ENCODE data around the gene MYOF. TPM values are rescaled to one million over a fixed set of nuclear protein-coding genes. Genes with fewer than 3 reads are reported as not detected.
"Not testable (repeated sequence)": the region's sequence is repeated elsewhere in the genome, so short reads cannot be mapped to it uniquely, and the experiment has no call there.

The MYOF gene
- total RNA-seq, 1 donor from 2014 or later = 32.5 TPM

DNA sequence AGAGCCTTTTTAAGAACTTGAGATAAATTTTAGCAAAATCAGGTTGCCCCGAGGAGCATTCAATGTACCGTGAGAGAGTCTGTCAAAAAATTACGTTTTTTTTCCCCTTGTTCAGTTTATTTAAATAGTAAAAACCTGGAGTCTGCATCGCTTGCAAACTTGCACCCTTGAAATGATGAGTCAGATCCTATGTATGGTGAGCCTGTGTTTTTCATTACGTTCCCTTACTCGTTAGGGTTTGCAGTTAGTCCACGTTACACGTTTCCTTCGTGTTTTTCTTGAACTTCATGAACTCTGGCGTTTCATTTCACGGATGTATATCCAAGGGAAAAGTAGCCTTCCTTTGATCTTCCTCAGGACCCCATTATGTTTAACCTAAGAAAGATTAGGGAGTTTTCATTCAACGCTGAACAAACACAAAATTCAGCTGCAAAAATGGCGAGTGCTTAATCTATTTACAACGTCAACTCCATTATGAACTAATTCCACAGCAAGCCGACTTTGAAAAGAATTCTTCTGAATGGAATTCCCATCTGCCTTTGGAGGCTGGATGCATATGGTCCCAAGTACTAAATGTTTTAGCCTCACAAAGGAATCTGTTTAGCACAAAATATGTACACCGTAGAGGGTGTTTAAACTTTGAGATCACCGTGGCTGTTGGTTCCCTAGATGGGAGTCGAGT lies 182.4 kb downstream of the MYOF start:
- Mint-ChIP-seq H3K4me3 (ENCODE audit: low read depth) (no peak overlapping the region), H3K36me3 (ENCODE audit: low read depth) (no peaks in the 10 kb centered on the region), H3K27me3 (ENCODE audit: low read depth) (no peaks in the 10 kb centered on the region), H3K4me1 (ENCODE audit: low read depth) (no peaks in the 10 kb centered on the region), H3K9me3 (no peaks in the 10 kb centered on the region), H3K27ac (no peak overlapping the region)
- DNase-seq (ENCODE audit: low spot score) = no peak
- intact Hi-C loops (cut with micrococcal nuclease) = no loop called here

DNA sequence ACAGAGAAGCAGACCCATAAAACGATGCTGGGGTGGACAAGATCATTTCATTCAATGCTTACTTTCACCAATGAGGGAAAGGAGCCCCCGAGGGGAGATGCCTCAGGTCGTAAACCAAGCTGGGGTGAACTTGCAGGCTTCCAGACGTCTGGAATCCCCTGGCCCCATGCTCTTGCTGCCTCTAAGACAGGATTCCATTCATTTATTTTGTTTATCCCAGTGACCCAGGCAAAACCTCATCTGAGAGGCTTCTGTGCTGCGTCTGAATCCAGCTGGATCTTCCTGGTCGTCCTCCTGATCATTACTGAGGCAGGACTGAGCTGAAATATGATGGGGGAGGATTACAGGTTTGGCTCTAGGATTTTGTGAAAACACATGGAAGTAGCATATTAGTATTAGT lies 182.9 kb downstream of the MYOF start:
- DNase-seq (ENCODE audit: low spot score) = no peak
- Mint-ChIP-seq H3K9me3 (no peaks in the 10 kb centered on the region), H3K27ac (no peak overlapping the region), H3K27me3 (ENCODE audit: low read depth) (no peaks in the 10 kb centered on the region), H3K4me1 (ENCODE audit: low read depth) (no peaks in the 10 kb centered on the region), H3K36me3 (ENCODE audit: low read depth) (no peaks in the 10 kb centered on the region), H3K4me3 (ENCODE audit: low read depth) (no peak overlapping the region)
- intact Hi-C loops (cut with micrococcal nuclease) = no loop called here

- H3K27ac Mint-ChIP-seq = no peak overlapping the region
- intact Hi-C loops (cut with micrococcal nuclease) = no loop called here
Measured at GRCh38 chr10:93296151-93296550, 186.0 kb downstream of the MYOF start.

DNA sequence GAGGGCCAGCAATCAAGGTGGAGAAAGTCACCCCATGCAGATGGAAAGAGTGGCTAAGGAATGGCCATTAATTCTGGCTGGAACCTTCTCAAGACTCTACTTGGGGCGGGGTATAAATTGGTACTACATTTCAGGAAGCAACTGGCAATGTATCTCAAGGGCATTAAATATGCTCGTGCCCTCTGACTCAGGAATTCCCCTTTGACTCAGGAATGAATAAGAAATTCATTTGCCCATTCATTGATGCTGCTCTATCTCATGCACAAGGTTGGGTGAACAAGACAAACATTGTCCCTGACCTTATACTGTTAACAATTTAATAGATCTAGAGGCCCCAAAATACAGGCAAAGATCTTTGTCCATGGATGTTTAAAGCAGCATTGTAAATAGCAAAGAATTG lies 188.1 kb downstream of the MYOF start:
- H3K27me3 Mint-ChIP-seq (ENCODE audit: low read depth) = no peaks in the 10 kb centered on the region
- H3K36me3 Mint-ChIP-seq (ENCODE audit: low read depth) = no peaks in the 10 kb centered on the region
- H3K4me1 Mint-ChIP-seq (ENCODE audit: low read depth) = no peaks in the 10 kb centered on the region
- H3K9me3 Mint-ChIP-seq = no peaks in the 10 kb centered on the region
- no peak overlapping the region for H3K27ac Mint-ChIP-seq
- DNase-seq (ENCODE audit: low spot score) = no peak
- intact Hi-C loops (cut with micrococcal nuclease) = no loop called here
- no peak overlapping the region for H3K4me3 Mint-ChIP-seq (ENCODE audit: low read depth)

More at GRCh38 chr10:93296151-93296550, 186.0 kb downstream of the MYOF start:
- no peak for DNase-seq (ENCODE audit: low spot score)
- Mint-ChIP-seq H3K4me1 (ENCODE audit: low read depth) (no peaks in the 10 kb centered on the region), H3K4me3 (ENCODE audit: low read depth) (no peak overlapping the region), H3K9me3 (no peaks in the 10 kb centered on the region), H3K36me3 (ENCODE audit: low read depth) (no peaks in the 10 kb centered on the region), H3K27me3 (ENCODE audit: low read depth) (no peaks in the 10 kb centered on the region)

DNA sequence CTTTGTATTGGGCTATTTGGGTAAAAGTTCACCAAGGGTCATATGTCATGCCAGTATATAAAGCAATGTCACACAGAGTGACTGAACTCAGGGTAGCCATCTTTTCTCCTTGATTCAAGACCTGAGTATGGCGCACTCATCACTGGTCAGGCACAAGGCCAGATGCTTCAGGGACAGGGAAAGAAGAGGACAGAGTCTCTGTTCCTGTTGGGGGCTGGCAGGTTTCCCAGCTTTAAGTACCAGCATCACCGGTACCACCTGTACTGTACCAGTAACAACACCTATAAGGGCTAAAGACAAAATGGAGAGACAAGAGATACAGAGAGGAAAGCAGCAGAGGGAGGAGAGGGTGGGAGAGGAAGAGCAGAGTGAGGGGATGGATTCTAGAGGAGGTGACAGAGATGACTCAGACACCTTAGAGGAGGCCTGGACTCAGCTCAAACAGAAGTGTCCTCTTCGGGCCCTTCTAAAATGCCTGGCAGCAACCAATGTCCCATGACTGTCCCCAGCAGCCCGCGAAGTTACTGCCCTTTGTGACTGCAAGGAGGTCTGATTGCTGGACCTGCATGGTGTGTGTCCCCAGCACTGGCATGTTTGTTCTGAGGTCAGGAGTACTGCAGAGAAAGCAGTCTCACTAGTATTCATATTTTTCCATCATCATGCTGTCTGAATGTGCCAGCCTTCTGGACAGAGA lies 191.3 kb downstream of the MYOF start:
- Mint-ChIP-seq H3K36me3 (ENCODE audit: low read depth) (no peaks in the 10 kb centered on the region), H3K27me3 (ENCODE audit: low read depth) (no peaks in the 10 kb centered on the region), H3K4me1 (ENCODE audit: low read depth) (no peaks in the 10 kb centered on the region), H3K4me3 (ENCODE audit: low read depth) (no peak overlapping the region), H3K27ac (no peak overlapping the region), H3K9me3 (no peaks in the 10 kb centered on the region)
- no peak for DNase-seq (ENCODE audit: low spot score)
- intact Hi-C loops (cut with micrococcal nuclease) = no loop called here

- intact Hi-C loops (cut with micrococcal nuclease) = loop anchor here (1.0 to 2.0 kb wide), 2 partner anchors 174 to 208 kb away; no protein-coding TSS in a partner anchor
- Mint-ChIP-seq H3K27me3 (ENCODE audit: low read depth) (no peaks in the 10 kb centered on the region), H3K36me3 (ENCODE audit: low read depth) (no peaks in the 10 kb centered on the region), H3K9me3 (no peaks in the 10 kb centered on the region), H3K4me1 (ENCODE audit: low read depth) (no peaks in the 10 kb centered on the region), H3K27ac (no peak overlapping the region), H3K4me3 (ENCODE audit: low read depth) (no peak overlapping the region)
- peak; percentile 17 for DNase-seq (ENCODE audit: low spot score)
Measured at GRCh38 chr10:93288679-93289634, 193.2 kb downstream of the MYOF start.

DNA sequence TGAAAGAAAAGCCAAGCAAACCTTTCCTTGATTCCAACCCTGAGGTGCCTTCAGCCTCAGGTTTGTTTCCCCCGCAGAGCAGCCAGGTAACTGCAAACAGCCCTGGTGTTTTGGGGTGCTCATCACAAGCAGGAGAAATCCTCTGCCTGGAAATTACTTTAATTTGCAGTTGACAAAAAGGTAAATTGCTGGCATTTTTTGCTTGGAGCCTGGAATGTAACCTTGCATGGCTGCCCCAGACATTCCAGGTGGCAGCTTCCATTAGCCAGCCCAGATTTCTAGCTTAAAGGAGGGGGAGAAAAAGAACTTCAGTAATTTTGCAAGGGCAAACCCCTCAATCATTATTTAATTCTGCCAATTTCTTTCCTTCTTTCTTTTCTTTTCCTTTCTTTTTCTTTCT lies 194.4 kb downstream of the MYOF start:
- Mint-ChIP-seq H3K4me1 (ENCODE audit: low read depth) (no peaks in the 10 kb centered on the region), H3K9me3 (no peaks in the 10 kb centered on the region), H3K27ac (no peak overlapping the region), H3K27me3 (ENCODE audit: low read depth) (peaks cover 4% of the 10 kb centered on the region), H3K4me3 (ENCODE audit: low read depth) (no peak overlapping the region), H3K36me3 (ENCODE audit: low read depth) (no peaks in the 10 kb centered on the region)
- intact Hi-C loops (cut with micrococcal nuclease) = loop anchor here (2.0 kb wide), 1 partner anchor 207 kb away; no protein-coding TSS in a partner anchor
- no peak for DNase-seq (ENCODE audit: low spot score)

GRCh38 chr10:93284246-93284645 lies 197.9 kb downstream of the MYOF start:
- H3K36me3 Mint-ChIP-seq (ENCODE audit: low read depth); H3K9me3 Mint-ChIP-seq; H3K4me3 Mint-ChIP-seq (ENCODE audit: low read depth); DNase-seq (ENCODE audit: low spot score); H3K27ac Mint-ChIP-seq; H3K27me3 Mint-ChIP-seq (ENCODE audit: low read depth); intact Hi-C loops (cut with micrococcal nuclease); H3K4me1 Mint-ChIP-seq (ENCODE audit: low read depth): not testable (repeated sequence)

- Mint-ChIP-seq H3K9me3 (no peaks in the 10 kb centered on the region), H3K27ac (no peak overlapping the region), H3K36me3 (ENCODE audit: low read depth) (no peaks in the 10 kb centered on the region), H3K4me3 (ENCODE audit: low read depth) (no peak overlapping the region), H3K4me1 (ENCODE audit: low read depth) (no peaks in the 10 kb centered on the region), H3K27me3 (ENCODE audit: low read depth) (peaks cover 4% of the 10 kb centered on the region)
- no peak for DNase-seq (ENCODE audit: low spot score)
- intact Hi-C loops (cut with micrococcal nuclease) = no loop called here
Measured at GRCh38 chr10:93281367-93281720, 200.8 kb downstream of the MYOF start.

DNA sequence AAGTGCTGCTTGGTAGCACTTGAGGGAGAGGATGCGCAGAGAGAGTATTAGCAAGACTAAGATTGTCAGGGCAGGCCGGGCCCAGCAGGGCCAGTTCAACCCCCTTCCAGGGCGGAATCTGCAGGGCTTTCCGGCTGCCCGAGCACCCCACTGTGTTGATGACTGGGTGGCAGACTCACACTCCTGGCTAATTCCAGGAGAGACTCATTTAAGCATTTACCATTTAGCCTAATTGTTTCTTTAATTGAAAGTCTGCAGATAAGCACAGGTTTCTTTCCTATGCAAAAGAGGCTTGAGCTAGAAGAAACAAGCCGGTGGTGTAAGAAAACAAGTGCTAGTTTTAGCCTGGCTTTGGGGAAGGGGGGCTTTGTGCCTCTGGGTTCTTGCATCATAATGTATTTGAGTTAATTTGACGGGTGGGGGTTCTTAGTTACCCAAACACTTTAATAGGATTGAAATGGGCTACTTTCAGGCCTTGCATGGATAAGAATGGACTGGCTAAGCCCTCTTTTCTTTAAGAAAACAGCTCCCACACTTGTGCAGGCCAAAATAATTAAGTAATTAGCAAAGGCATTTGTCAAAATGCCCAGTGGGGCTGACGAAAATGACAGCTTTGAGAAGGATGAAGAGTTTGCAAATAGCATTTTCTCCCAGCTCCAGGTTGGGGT lies 201.3 kb downstream of the MYOF start:
- intact Hi-C loops (cut with micrococcal nuclease) = no loop called here

GRCh38 chr10:93280121-93280698 lies 201.9 kb downstream of the MYOF start:
- Mint-ChIP-seq H3K4me1 (ENCODE audit: low read depth) (no peaks in the 10 kb centered on the region), H3K27ac (no peak overlapping the region), H3K27me3 (ENCODE audit: low read depth) (peaks cover 4% of the 10 kb centered on the region), H3K9me3 (no peaks in the 10 kb centered on the region), H3K36me3 (ENCODE audit: low read depth) (no peaks in the 10 kb centered on the region), H3K4me3 (ENCODE audit: low read depth) (no peak overlapping the region)
- no peak for DNase-seq (ENCODE audit: low spot score)
- intact Hi-C loops (cut with micrococcal nuclease) = no loop called here

More for the DNA sequence above, 201.3 kb downstream of the MYOF start:
- H3K27me3 Mint-ChIP-seq (ENCODE audit: low read depth) = peaks cover 4% of the 10 kb centered on the region
- H3K4me1 Mint-ChIP-seq (ENCODE audit: low read depth) = no peaks in the 10 kb centered on the region
- no peak for DNase-seq (ENCODE audit: low spot score)
- H3K4me3 Mint-ChIP-seq (ENCODE audit: low read depth) = no peak overlapping the region
- no peak overlapping the region for H3K27ac Mint-ChIP-seq
- no peaks in the 10 kb centered on the region for H3K36me3 Mint-ChIP-seq (ENCODE audit: low read depth)
- no peaks in the 10 kb centered on the region for H3K9me3 Mint-ChIP-seq

- no peak for DNase-seq (ENCODE audit: low spot score)
- Mint-ChIP-seq H3K4me1 (ENCODE audit: low read depth) (no peaks in the 10 kb centered on the region), H3K4me3 (ENCODE audit: low read depth) (no peak overlapping the region), H3K9me3 (no peaks in the 10 kb centered on the region), H3K36me3 (ENCODE audit: low read depth) (no peaks in the 10 kb centered on the region), H3K27ac (no peak overlapping the region), H3K27me3 (ENCODE audit: low read depth) (peaks cover 4% of the 10 kb centered on the region)
- intact Hi-C loops (cut with micrococcal nuclease) = no loop called here
Measured at GRCh38 chr10:93277360-93277759, 204.8 kb downstream of the MYOF start.

Measured in activated T-helper 2 cell treated with anti-CD3 and anti-CD28 coated beads, Interferon-gamma antibody, Interleukin-2, Interleukin-4, amounts not matched to agents 10 μg/mL and 5 μg/mL and 100 μg/mL, durations not matched to agents 14 hours and 24 hours and 36 hours (primary cell).